ENCODE data around the gene UHRF1.
"Not testable (repeated sequence)": the region's sequence is repeated elsewhere in the genome, so short reads cannot be mapped to it uniquely, and the experiment has no call there.

The UHRF1 gene

GRCh38 chr19:4870025-4870700 is 39.1 kb upstream of the UHRF1 start:
- peak; percentile 77 for DNase-seq (ENCODE audit: low read depth)
- H3K4me3 ChIP-seq (ENCODE audit: control insufficient read depth, low read depth, low read length), result no peak overlapping the region
- no peak for TF ChIP-seq CTCF (IDR thresholded peaks at IDR 0.05; ENCODE audit: control insufficient read depth, insufficient read depth, low read depth, low read length, missing control alignments)

- no peak overlapping the region for H3K4me3 ChIP-seq (ENCODE audit: control insufficient read depth, low read depth, low read length)
- no peak for TF ChIP-seq CTCF (IDR thresholded peaks at IDR 0.05; ENCODE audit: control insufficient read depth, insufficient read depth, low read depth, low read length, missing control alignments)
- DNase-seq (ENCODE audit: low read depth), result no peak
Measured at GRCh38 chr19:4871711-4872110, 37.6 kb upstream of the UHRF1 start.

- DNase-seq (ENCODE audit: low read depth), result no peak
- no peak overlapping the region for H3K4me3 ChIP-seq (ENCODE audit: control insufficient read depth, low read depth, low read length)
- no peak for TF ChIP-seq CTCF (IDR thresholded peaks at IDR 0.05; ENCODE audit: control insufficient read depth, insufficient read depth, low read depth, low read length, missing control alignments)
Measured at GRCh38 chr19:4873930-4874329, 35.4 kb upstream of the UHRF1 start.

- no peak for TF ChIP-seq CTCF (IDR thresholded peaks at IDR 0.05; ENCODE audit: control insufficient read depth, insufficient read depth, low read depth, low read length, missing control alignments)
- H3K4me3 ChIP-seq (ENCODE audit: control insufficient read depth, low read depth, low read length), result no peak overlapping the region
- DNase-seq (ENCODE audit: low read depth), result no peak
Measured at GRCh38 chr19:4877753-4878490, 31.4 kb upstream of the UHRF1 start.

- H3K4me3 ChIP-seq (ENCODE audit: control insufficient read depth, low read depth, low read length), result no peak overlapping the region
- TF ChIP-seq CTCF (IDR thresholded peaks at IDR 0.05; ENCODE audit: control insufficient read depth, insufficient read depth, low read depth, low read length, missing control alignments), result no peak
- no peak for DNase-seq (ENCODE audit: low read depth)
Measured at GRCh38 chr19:4878491-4878968, 30.8 kb upstream of the UHRF1 start.

- no peak overlapping the region for H3K4me3 ChIP-seq (ENCODE audit: control insufficient read depth, low read depth, low read length)
- DNase-seq (ENCODE audit: low read depth), result no peak
- TF ChIP-seq CTCF (IDR thresholded peaks at IDR 0.05; ENCODE audit: control insufficient read depth, insufficient read depth, low read depth, low read length, missing control alignments), result no peak
Measured at GRCh38 chr19:4879041-4879440, 30.3 kb upstream of the UHRF1 start.

GRCh38 chr19:4882874-4883273 is 26.4 kb upstream of the UHRF1 start:
- not testable (repeated sequence) for DNase-seq (ENCODE audit: low read depth); H3K4me3 ChIP-seq (ENCODE audit: control insufficient read depth, low read depth, low read length)

GRCh38 chr19:4884993-4885392 is 24.3 kb upstream of the UHRF1 start:
- not testable (repeated sequence) for DNase-seq (ENCODE audit: low read depth); H3K4me3 ChIP-seq (ENCODE audit: control insufficient read depth, low read depth, low read length)

- DNase-seq (ENCODE audit: low read depth); H3K4me3 ChIP-seq (ENCODE audit: control insufficient read depth, low read depth, low read length): not testable (repeated sequence)
Measured at GRCh38 chr19:4887803-4888202, 21.5 kb upstream of the UHRF1 start.
